Posterior cingulate gyrus (tissue), 11 donors: ENCODE results near the gene CYP11A1.

Experiments
- DNase-seq, 10 donors: peaks; one replicate each; pipeline versions ENCODE4 v3.0.0 to v3.0.0-alpha.2; 2020 to 2021; ENCODE audit warnings: mixed read lengths in 3 of 10
- intact Hi-C: fragments of 100-400 bp; cut with DNase I; formaldehyde crosslinking; loops from one replicate; pipeline ENCODE4 v1.15.1; 2023

CYP11A1 gene

DNA sequence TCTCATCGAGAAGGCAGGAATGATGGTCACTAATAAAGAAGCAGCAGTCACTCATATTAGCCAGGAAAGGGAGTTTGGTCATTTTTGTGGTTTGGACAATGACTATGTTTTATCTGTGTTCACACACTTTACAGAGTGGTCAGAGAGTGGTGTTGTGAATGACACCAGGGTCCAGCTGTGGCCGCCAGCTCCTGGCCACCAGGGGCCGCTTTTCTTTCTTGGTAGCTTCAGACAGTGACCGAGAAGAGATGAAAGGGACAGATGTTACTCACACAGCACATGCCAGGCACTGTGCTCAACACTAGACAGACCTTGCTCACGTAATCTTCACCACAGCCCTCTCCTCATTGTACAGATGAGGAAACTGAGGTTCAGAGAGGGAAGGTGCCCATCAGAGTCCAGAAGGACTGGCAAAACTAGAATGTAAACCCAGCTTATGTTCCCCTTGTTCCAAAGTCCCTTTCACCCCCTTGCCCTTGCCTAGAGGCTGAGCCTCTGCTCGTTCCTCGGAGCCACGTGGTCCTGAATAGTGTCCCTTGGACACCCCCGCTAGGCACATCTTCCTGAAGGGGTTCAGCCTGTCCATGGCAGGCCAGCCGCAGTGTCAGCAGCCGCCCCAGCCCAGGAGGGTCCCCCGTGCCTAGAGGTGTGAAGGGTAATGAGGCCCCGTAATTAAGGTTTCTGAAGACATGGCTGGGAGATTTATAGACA lies 55.6 kb downstream of the CYP11A1 start:
- DNase-seq: no peak
- intact Hi-C loops: no loop called here

DNA sequence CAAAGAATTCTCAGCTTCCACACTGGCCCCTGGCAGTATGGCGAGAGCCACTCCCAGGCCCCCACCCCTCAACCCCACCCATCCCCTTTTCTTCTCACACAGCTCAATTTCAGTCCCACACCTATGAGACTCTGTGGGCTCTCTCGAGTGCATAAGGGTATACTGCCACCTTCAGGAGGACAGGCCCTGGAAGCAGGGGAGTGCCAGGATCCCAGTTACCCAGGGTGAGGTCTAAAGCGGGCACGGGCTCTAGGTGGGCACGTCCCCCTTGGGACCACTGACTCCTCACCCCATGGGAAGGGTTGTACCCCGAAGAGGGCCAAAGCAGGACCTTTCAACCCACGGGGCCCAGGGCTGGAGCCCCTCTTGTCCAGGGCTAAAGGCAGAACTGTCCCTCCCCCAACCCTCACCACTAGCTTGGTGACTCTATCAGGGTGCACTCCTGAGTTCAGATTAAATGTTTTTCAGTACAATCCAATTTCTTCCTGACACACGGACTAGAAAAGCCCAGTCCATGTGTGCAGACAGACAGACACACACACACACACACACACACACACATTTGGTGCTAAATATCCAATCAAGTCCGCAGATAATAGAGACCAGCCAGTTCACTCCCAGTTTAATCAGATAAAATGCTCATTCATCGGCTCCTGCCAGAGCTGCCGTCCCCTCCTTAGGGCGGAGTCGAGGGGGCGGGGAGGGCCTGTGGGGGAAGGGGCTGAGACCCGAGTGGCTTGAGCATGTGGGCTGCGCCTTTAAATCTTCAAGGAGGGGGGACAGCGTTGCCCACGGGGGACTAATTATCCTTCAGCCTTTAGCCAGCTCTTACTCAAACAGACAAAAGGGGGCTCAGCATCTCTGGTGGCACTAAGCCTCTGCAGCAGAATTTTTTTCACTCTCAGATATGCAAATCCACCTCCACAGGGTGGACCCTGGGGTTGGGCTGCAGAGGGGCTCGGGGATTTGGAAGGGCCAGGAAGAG lies 59.3 kb downstream of the CYP11A1 start:
- intact Hi-C loops: loop anchor here (1.0 kb wide), 1 partner anchor 181 kb away; no protein-coding TSS in a partner anchor
- peak in 9 of 10 donors; percentile 21 to 93 (median 59) for DNase-seq

DNA sequence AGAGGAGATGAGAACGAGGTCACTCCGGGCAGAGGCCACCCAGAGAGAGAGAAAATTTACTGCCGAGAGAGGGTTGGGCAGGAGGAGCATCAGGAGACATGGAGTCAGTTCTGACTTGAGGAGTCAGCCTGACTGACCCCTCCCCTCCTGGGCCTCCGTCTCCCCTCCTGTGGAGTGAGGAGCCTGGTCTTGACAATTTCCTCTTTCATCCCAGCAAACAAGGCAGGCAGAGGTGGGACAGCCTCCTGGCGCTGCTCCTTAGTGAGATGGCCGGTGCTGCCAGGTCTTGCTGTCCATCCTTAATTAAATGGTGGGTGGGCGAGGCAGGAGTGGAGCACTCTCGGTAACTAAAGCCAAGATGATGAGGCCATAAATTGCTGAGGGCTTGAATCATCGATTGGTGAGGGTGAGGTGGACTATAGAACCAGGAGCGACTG lies 60.6 kb downstream of the CYP11A1 start:
- intact Hi-C loops: loop anchor here (1.0 kb wide), 1 partner anchor 179 kb away; no protein-coding TSS in a partner anchor
- DNase-seq: no peak

DNA sequence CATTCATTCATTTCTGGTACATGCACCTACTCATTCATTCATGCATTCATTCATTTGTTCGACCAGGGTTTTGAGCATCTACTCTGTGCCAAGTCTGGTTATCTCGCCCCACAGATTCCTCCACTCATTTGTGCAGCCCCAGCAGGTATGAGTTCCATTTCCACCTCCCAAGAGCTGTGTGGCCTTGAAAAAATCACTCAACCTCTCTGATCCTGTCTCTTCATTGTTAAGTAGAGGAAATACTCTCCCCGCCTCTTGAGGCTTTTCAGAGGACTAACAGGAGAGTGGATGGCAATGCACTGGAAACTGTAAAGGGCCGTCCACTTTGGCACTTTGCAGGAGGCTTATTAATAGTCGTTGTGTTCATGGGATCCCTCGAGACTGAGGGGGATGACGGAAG lies 61.8 kb downstream of the CYP11A1 start:
- intact Hi-C loops: no loop called here
- DNase-seq: no peak

DNA sequence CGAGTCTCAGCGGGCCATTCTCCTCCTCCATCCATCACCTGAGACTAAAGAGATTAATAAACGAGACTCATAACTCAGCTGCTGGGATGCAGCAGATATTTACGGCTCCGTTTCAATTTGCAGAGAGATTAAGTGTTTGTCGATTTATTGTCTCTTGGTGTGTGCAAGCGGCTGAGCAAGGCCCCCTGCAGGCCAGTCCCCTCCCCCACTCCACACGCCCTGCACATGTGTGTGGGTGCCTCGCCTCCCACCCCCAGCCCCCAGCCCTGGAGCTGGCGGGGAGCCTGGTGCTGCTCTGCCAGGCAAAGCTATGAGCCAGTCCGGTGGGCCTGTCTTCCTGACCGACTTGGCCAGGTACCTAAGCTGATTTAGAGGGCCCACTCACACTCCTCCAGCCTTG lies 63.0 kb downstream of the CYP11A1 start:
- intact Hi-C loops: no loop called here
- DNase-seq: no peak

- intact Hi-C loops: no loop called here
- no peak for DNase-seq
These were observed 63.6 kb downstream of the CYP11A1 start for GRCh38 chr15:74303741-74304309.

GRCh38 chr15:74302821-74303359 lies 64.6 kb downstream of the CYP11A1 start:
- DNase-seq: peak; percentile 22 to 92 (median 57)
- intact Hi-C loops: no loop called here

GRCh38 chr15:74301583-74302361 lies 65.7 kb downstream of the CYP11A1 start:
- intact Hi-C loops: no loop called here
- peak in 1 of 10 donors; percentile 2 for DNase-seq

DNA sequence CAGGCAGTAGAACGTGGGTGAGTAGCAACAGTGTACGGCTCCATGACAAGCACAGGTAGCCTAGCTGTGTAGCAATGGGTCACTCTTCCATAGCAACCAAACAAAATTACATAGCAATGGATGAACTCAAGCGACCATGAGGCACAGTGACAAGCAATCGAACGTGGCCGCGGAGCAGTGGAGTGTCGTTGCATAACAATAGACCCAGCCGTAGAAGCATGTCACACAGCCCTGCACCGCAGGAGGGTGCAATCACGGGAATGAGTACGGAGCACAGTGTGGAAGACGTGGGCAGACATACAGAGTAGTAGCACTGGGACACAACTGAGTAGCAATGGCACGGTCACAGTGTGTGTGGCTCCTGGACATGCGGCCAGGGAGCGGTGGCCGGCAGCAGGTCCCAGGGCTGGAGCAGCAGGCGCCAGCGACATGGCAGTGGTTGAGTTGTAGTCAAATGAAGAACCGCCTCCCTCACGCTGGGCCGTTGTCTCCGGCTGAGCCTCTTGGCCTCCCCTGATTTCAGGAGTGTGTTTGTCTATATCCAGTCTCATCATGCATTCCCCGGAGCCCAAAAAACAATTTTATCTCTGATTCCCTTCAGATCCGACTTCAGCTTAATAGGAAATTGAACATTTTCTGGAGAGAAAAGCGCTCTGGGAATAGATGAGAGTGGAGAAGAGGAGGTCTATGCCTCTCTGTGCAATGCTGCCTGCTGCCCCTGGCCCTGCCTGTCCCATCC lies 67.2 kb downstream of the CYP11A1 start:
- peak in 1 of 10 donors; percentile 45 for DNase-seq
- intact Hi-C loops: no loop called here

DNA sequence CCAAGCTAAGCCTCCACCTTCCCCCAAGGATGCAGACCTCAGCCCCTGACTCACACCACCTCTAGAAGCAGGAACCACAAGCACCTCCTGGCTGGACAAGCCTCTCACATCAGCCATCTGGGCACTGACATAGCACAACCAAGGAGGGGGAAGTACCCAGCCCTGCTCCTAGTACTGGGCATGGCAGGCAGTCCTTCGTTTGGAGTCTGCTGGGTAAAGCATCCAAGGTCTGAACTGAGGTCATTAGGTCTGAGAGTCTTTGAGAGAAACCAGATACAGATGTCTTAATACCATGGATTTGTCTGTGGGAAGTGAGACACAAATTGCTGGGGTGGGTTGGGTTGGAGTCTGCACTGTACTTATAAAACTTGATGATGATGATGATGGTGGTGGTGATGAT lies 69.6 kb downstream of the CYP11A1 start:
- intact Hi-C loops: no loop called here
- peak in 1 of 10 donors; percentile 26 for DNase-seq

DNA sequence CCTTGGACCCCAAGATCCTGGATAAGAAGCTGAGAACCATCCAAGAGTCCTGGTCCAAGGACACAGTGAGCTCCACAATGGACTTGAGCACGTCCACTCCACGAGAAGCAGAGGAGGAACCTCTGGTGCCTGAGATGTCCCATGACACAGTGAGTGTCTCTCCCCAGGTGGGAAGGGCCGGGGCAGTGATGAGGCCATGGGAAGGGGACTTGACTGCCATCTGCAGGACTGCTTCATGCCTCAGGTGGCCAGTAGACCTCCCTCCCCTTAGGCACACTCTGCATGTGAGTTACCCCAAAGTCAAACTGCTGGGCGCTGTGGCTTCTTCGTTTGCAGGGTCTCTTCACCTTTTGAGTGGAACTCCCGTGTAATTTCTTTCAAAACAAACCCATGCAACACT lies 71.6 kb downstream of the CYP11A1 start:
- DNase-seq: peak in 1 of 10 donors; percentile 77
- intact Hi-C loops: no loop called here

DNA sequence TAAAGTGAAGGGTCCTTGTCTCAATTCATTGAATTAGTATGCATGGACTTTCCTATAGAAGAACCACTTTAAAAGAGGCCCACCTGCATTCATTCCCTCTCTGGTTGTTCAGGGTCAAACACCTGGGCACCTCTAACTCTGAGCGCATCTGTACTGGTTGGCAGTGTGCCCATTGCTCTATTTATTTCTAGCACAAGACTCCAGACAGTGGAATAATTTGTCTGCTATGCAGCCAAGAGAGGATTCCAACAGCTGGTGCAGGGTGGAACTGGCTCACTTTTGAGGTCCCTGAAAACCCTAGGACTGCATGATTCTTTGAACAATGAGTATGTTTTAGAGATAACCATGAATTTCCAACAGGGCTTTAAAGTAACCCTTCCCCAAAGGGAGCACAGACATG lies 73.4 kb downstream of the CYP11A1 start:
- intact Hi-C loops: no loop called here
- no peak for DNase-seq

DNA sequence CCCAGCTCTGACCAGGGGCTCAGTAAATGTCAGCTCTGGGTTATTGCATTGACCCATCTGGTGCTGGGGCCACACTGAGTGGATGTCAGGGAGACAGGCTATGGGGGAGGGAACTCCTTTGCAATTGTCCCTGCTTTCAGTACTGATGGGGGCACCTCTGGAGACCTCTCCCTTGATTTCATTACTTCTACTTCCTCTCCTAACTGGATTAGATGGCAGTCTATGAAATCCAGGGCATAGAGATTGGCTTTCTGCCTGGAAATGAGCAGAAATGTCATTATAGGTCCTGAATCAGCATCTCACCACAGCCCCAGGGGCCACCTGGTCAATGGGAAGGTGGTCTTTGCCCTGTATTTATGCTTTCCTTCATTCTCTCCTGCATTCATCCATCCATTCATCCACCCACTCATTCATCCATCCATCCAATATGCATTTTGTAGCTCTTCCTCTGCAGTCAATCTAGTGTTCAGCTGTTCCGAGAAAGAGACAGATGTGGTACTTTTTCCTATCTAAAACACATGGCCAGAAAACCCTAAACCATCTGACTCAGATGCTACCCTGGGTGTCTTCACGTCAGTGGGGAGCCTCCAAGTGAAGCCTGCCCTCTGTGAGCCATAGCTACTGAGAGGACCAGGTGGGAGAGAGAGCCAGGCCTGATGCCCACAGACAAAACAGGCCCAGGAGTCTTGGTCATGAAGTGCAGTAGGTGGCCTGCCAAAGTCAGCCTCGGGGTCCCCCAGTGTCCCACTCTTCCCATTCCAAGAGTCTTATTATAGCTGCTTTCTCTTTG lies 74.2 kb downstream of the CYP11A1 start:
- no peak for DNase-seq
- intact Hi-C loops: no loop called here

- peak; percentile 31 to 93 (median 62) for DNase-seq
- intact Hi-C loops: no loop called here
These were observed 76.1 kb downstream of the CYP11A1 start for GRCh38 chr15:74291101-74292071.

DNA sequence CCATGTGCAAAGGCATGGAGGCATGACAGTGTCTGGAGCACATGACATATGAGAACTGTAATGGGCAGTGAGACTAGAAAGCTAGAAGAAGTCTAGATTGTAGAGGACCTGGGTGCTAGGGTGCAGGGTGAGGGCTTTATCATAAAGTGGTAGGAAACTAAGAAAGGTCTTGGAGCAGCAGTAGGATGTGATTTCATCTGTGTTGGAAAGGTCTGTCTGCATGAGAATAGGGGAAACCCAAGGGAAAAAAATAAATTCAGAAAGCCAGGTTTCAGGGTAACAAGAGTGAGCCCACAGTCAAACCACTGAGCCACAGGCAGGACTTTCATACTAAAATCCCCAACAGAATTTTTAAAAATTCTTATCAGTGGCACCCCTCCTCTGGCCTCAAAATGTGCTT lies 76.8 kb downstream of the CYP11A1 start:
- no peak for DNase-seq
- intact Hi-C loops: no loop called here

GRCh38 chr15:74289671-74290070 lies 77.8 kb downstream of the CYP11A1 start:
- intact Hi-C loops: no loop called here
- no peak for DNase-seq
